HepG2 (cell line): ENCODE measurements around the gene SLC50A1. TPM values are rescaled to one million over a fixed set of nuclear protein-coding genes. Genes with fewer than 3 reads are reported as not detected.
A peak's percentile ranks its signal among the peaks of the same experiment; 100 is the strongest.

ENCODE experiments used
- BRD4 ChIP-seq: sonication (generic); formaldehyde crosslinking; IDR thresholded peaks from 2 replicates; pipeline ENCODE4 v1.4.0; 2020; ENCODE audit warnings: missing genetic modification reagents
- CREB1 ChIP-seq, 2 experiments: fragments of 450-650 bp in 1 of 2; IDR thresholded peaks; 2 replicates each; pipeline ENCODE4 v1.6.1; 2016 to 2017; ENCODE audit warnings: control low read depth in 1 of 2, mild to moderate bottlenecking in 1 of 2, missing compliant biosample characterization in 1 of 2, missing genetic modification characterization in 1 of 2
- CREM ChIP-seq, 2 experiments: sonication (generic) in 1 of 2; formaldehyde crosslinking in 1 of 2; IDR thresholded peaks; 2 replicates each; pipeline versions ENCODE4 v1.4.0 to v1.6.1; 2016 to 2020; ENCODE audit warnings: antibody characterized with exemption in 1 of 2, mild to moderate bottlenecking in 1 of 2, missing genetic modification reagents in 1 of 2
- ESRRA ChIP-seq: sonication (generic); formaldehyde crosslinking; IDR thresholded peaks from 2 replicates; pipeline ENCODE4 v1.5.1; 2020; ENCODE audit warnings: mild to moderate bottlenecking, low read depth, missing genetic modification reagents
- GMEB2 ChIP-seq: IDR thresholded peaks from 2 replicates; pipeline ENCODE4 v1.6.1; 2016; ENCODE audit warnings: missing biosample characterization, missing genetic modification reagents, low read depth
- HINFP ChIP-seq: sonication (generic); formaldehyde crosslinking; IDR thresholded peaks from 2 replicates; pipeline ENCODE4 v1.4.0; 2020; ENCODE audit warnings: low read depth, mild to moderate bottlenecking, missing genetic modification reagents
- JUN ChIP-seq: sonication (generic); formaldehyde crosslinking; IDR thresholded peaks from 2 replicates; pipeline ENCODE4 v1.4.0; 2020; ENCODE audit warnings: mild to moderate bottlenecking, missing genetic modification reagents
- NRL ChIP-seq: sonication (generic); formaldehyde crosslinking; IDR thresholded peaks from 2 replicates; pipeline ENCODE4 v1.5.0; 2020; ENCODE audit warnings: missing genetic modification reagents, mild to moderate bottlenecking, moderate library complexity, borderline replicate concordance
- RNF219 ChIP-seq: sonication (generic); formaldehyde crosslinking; IDR thresholded peaks from 2 replicates; pipeline ENCODE4 v1.5.0; 2020; ENCODE audit warnings: mild to moderate bottlenecking, missing genetic modification reagents
- RXRB ChIP-seq: IDR thresholded peaks from 2 replicates; pipeline ENCODE4 v1.6.1; 2016; ENCODE audit warnings: borderline replicate concordance, missing genetic modification reagents, missing compliant biosample characterization
- TAF15 ChIP-seq: fragments of 200-400 bp; formaldehyde crosslinking; IDR thresholded peaks from one replicate; pipeline ENCODE4 v1.6.1; 2018; ENCODE audit warnings: mild to moderate bottlenecking, low read depth, low read length; ENCODE audit not compliant: poor library complexity, severe bottlenecking
- TBX3 ChIP-seq: fragments of 450-650 bp; IDR thresholded peaks from 2 replicates; pipeline ENCODE4 v1.6.1; 2017; ENCODE audit warnings: antibody characterized with exemption, mild to moderate bottlenecking, inconsistent platforms, borderline replicate concordance
- TCF12 ChIP-seq, 2 experiments: fragments of 450-650 bp in 1 of 2; sonication (generic) in 1 of 2; formaldehyde crosslinking in 1 of 2; IDR thresholded peaks; 2 replicates each; pipeline versions ENCODE4 v1.6.1 to v1.8.0; 2017 to 2022; ENCODE audit warnings: antibody characterized with exemption in 1 of 2, mild to moderate bottlenecking in 1 of 2, missing genetic modification reagents in 1 of 2, moderate library complexity in 1 of 2
- THYN1 ChIP-seq: sonication (generic); formaldehyde crosslinking; IDR thresholded peaks from 2 replicates; pipeline ENCODE4 v1.8.1; 2023; ENCODE audit warnings: low read depth, mild to moderate bottlenecking, moderate library complexity, missing genetic modification reagents, borderline replicate concordance
- ZBTB7B ChIP-seq: sonication (generic); formaldehyde crosslinking; IDR thresholded peaks from 2 replicates; pipeline ENCODE4 v1.4.0; 2020; ENCODE audit warnings: missing genetic modification reagents
- ZGPAT ChIP-seq: IDR thresholded peaks from 2 replicates; pipeline ENCODE4 v1.6.1; 2016; ENCODE audit warnings: mild to moderate bottlenecking
- ZNF124 ChIP-seq: sonication (generic); formaldehyde crosslinking; IDR thresholded peaks from 2 replicates; pipeline ENCODE4 v1.4.0; 2020; ENCODE audit warnings: missing genetic modification reagents
- ZNF235 ChIP-seq: sonication (generic); formaldehyde crosslinking; IDR thresholded peaks from 2 replicates; pipeline ENCODE4 v1.8.1; 2023; ENCODE audit warnings: mild to moderate bottlenecking, missing genetic modification reagents, borderline replicate concordance
- ZNF253 ChIP-seq: sonication (generic); formaldehyde crosslinking; IDR thresholded peaks from 2 replicates; pipeline ENCODE4 v1.8.0; 2022; ENCODE audit warnings: mild to moderate bottlenecking, missing genetic modification reagents, borderline replicate concordance
- ZNF296 ChIP-seq: sonication (generic); formaldehyde crosslinking; conservative IDR thresholded peaks from 2 replicates; pipeline ENCODE4 v1.5.0; 2020; ENCODE audit warnings: mild to moderate bottlenecking, missing genetic modification reagents
- ZNF777 ChIP-seq: sonication (generic); formaldehyde crosslinking; IDR thresholded peaks from 2 replicates; pipeline ENCODE4 v1.4.0; 2020; ENCODE audit warnings: missing genetic modification reagents
- ZNF781 ChIP-seq: sonication (generic); formaldehyde crosslinking; IDR thresholded peaks from 2 replicates; pipeline ENCODE4 v1.5.1; 2020; ENCODE audit warnings: borderline replicate concordance, mild to moderate bottlenecking, missing genetic modification reagents; ENCODE audit errors: not compliant biosample characterization
- polyA plus RNA-seq, 8 experiments: library from polyadenylated mRNA; depleted of rRNA in 3 of 8; stranded (reverse) in 7 of 8; unstranded in 1 of 8; fragments of >200 nt; fragmentation: Illumina TruSeq in 4 of 8; extraction: Trizol in 4 of 8; gene quantifications; 2 replicates each; pipeline versions ENCODE4 v1.2.1 to v1.2.3, GENCODE V29; 2011 to 2016; ENCODE audit warnings: low read depth in 4 of 8, missing spikeins in 1 of 8, mixed read lengths in 1 of 8; ENCODE audit not compliant: insufficient read depth in 1 of 8
- total RNA-seq, 5 experiments: library from RNA; depleted of rRNA; stranded (reverse); fragments of >200 nt; fragmentation: Illumina TruSeq; extraction: Trizol; gene quantifications; 2 replicates each; pipeline ENCODE4 v1.2.3, GENCODE V29; 2016; ENCODE audit warnings: low read depth in 1 of 5

SLC50A1 gene
- total and polyA plus RNA-seq, 2 of the 13 experiments (the other 11 are each of a cell fraction or from before 2014, with no cell fraction given): 22.5 to 46.8 TPM

- TF ChIP-seq RNF219 (CRISPR knock-in tag): peak; percentile 73
- peak; percentile 84; the same call in 1 of the 2 replicates for TF ChIP-seq HINFP (CRISPR knock-in tag)
- peak; percentile 74 for TF ChIP-seq CREM (IDR thresholded peaks at IDR 0.05)
- TF ChIP-seq CREM (CRISPR knock-in tag; IDR thresholded peaks at IDR 0.05): no peak
- peak; percentile 64; the same call in 1 of the 2 replicates for TF ChIP-seq NRL (CRISPR knock-in tag)
- TF ChIP-seq ZNF777 (CRISPR knock-in tag): peak; percentile 86
- TF ChIP-seq BRD4 (CRISPR knock-in tag): peak; percentile 70; the same call in 1 of the 2 replicates
- TF ChIP-seq ZBTB7B: peak; percentile 46
- peak; percentile 94; the same call in 1 of the 2 replicates for TF ChIP-seq ESRRA (CRISPR knock-in tag)
- peak; percentile 14; the same call in 1 of the 2 replicates for TF ChIP-seq ZNF235
- peak; percentile 70 for TF ChIP-seq TAF15
- TF ChIP-seq ZNF781 (CRISPR knock-in tag): peak; percentile 93
- TF ChIP-seq ZNF124: peak; percentile 45
- TF ChIP-seq JUN (CRISPR knock-in tag): peak; percentile 73
- peak; percentile 48 for TF ChIP-seq GMEB2 (CRISPR knock-in tag)
- 0 out of 2 replicates have a peak, but pooled peaks have one; percentile 74 for TF ChIP-seq THYN1
- peak; percentile 98 for TF ChIP-seq ZNF253 (CRISPR knock-in tag)
- peak; percentile 14; the same call in 1 of the 2 replicates for TF ChIP-seq CREB1 (IDR thresholded peaks at IDR 0.05)
- TF ChIP-seq CREB1 (CRISPR knock-in tag; IDR thresholded peaks at IDR 0.05): no peak
- TF ChIP-seq TCF12 (IDR thresholded peaks at IDR 0.05): no peak
- TF ChIP-seq TCF12 (CRISPR knock-in tag; IDR thresholded peaks at IDR 0.05): peak; percentile 99
- TF ChIP-seq RXRB: peak; percentile 99
- peak; percentile 85 for TF ChIP-seq TBX3
- TF ChIP-seq ZGPAT (CRISPR knock-in tag): peak; percentile 99
- peak; percentile 72; the same call in 1 of the 2 replicates for TF ChIP-seq ZNF296
Measured at GRCh38 chr1:155125946-155126555, 9.6 kb upstream of the SLC50A1 start (continued).
